Vagina (tissue), 2 donors: ENCODE data around the gene UBE2O. TPM values are rescaled to one million over a fixed set of nuclear protein-coding genes. Genes with fewer than 3 reads are reported as not detected.

Source experiments
- DNase-seq, 2 donors: peaks; one replicate each; pipeline ENCODE4 v3.0.0-alpha.2; 2017; ENCODE audit errors: extremely low spot score in 2 of 2
- H3K27ac ChIP-seq: fragments of 200-600 bp; sonication (generic); one replicate; pipeline ENCODE4 v1.5.1; 2019
- H3K27me3 ChIP-seq: fragments of 200-600 bp; sonication (generic); one replicate; pipeline ENCODE4 v1.5.1; 2019
- H3K36me3 ChIP-seq, 2 donors: fragments of 200-600 bp; sonication (generic); one replicate each; pipeline ENCODE4 v1.5.1; 2017 to 2019
- H3K4me1 ChIP-seq: fragments of 200-600 bp; sonication (generic); one replicate; pipeline ENCODE4 v1.5.1; 2019
- H3K4me3 ChIP-seq, 2 donors: fragments of 200-600 bp; sonication (generic); 1 replicate in 1 of 2; 2 replicates in 1 of 2; pipeline ENCODE4 v1.5.1; 2016 to 2019
- H3K9me3 ChIP-seq: fragments of 200-600 bp; sonication (generic); one replicate; pipeline ENCODE4 v1.5.1; 2019
- CTCF ChIP-seq, 3 experiments: fragments of 450-650 bp in 2 of 3; fragments of 200-600 bp in 1 of 3; sonication (generic) in 1 of 3; IDR thresholded peaks; one replicate each; pipeline ENCODE4 v1.5.1; 2017 to 2019; ENCODE audit warnings: antibody characterized with exemption in 3 of 3, mild to moderate bottlenecking in 2 of 3, moderate library complexity in 2 of 3
- POLR2A ChIP-seq, 2 donors: fragments of 450-650 bp; IDR thresholded peaks; one replicate each; pipeline ENCODE4 v1.6.1; 2017; ENCODE audit warnings: antibody characterized with exemption in 2 of 2, mild to moderate bottlenecking in 2 of 2, moderate library complexity in 2 of 2
- POLR2AphosphoS5 ChIP-seq, 2 donors: sonication (generic); formaldehyde crosslinking; IDR thresholded peaks; one replicate each; pipeline ENCODE4 v1.9.0; 2017; ENCODE audit warnings: antibody characterized with exemption in 2 of 2, mild to moderate bottlenecking in 2 of 2, low read depth in 1 of 2; ENCODE audit not compliant: insufficient read depth in 1 of 2
- intact Hi-C: fragments of 100-400 bp; cut with DNase I; formaldehyde crosslinking; loops from one replicate; pipeline ENCODE4 v1.15.1; 2023
- total RNA-seq: library from RNA; depleted of rRNA; stranded (reverse); fragments of >200 nt; gene quantifications from one replicate; pipeline ENCODE4 v1.2.3, GENCODE V29; 2016

The UBE2O gene
- total RNA-seq, 1 donor from 2014 or later = 29.7 TPM

DNA sequence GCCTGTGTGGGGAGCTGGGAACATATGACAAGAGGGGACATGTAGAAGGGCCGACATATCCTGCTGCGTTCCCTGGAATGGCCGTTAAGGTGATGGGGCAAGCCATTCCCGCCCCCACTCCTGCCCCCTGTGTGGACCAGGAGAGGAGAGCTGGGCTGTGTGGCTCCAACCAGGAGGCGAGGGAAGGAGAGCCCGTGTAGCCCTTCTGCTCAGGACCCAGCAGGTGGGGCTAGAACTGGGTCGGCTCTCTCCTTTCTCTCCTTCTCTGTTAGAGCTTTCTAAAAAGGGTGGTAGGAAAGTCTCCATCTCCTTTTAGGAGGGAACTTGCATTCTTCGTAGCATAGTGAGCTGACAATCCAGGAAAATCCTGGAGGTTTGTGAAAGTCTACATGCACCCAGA, 55.8 kb downstream of the UBE2O start:
- H3K4me3 ChIP-seq = no peak overlapping the region
- H3K27ac ChIP-seq = no peak overlapping the region
- peaks cover 0 to 51% of the 10 kb centered on the region in 2 donors for H3K36me3 ChIP-seq
- TF ChIP-seq POLR2AphosphoS5 (IDR thresholded peaks at IDR 0.05; ENCODE audit: insufficient read depth in 1 of 2, low read depth in 1 of 2) = no peak
- TF ChIP-seq CTCF (IDR thresholded peaks at IDR 0.05) = no peak
- no peak for TF ChIP-seq POLR2A (IDR thresholded peaks at IDR 0.05)
- H3K9me3 ChIP-seq = no peaks in the 10 kb centered on the region
- no peak for DNase-seq
- H3K27me3 ChIP-seq = no peaks in the 10 kb centered on the region
- no peaks in the 10 kb centered on the region for H3K4me1 ChIP-seq
- intact Hi-C loops = loop anchor here (2.0 kb wide), 1 partner anchor 90 kb away; no protein-coding TSS in a partner anchor

DNA sequence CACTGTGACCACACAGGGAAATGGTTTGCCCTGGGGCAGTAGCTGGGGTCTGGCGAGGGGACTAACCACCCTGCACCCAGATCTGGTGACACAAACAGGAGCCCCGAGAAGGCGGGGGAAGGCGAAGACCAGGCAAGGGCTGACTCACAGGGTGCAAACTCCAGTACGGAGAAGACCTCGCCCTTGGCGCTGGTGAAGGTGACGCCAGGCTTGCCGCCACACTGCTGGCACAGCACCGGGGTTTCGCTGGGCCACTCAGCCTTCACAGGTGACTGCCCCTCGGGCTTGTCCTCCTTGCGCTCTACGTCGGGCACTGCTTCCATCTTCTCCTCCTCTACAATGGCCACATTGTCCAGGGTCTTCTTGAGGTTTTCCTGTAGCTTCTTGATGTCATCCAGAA, 57.0 kb downstream of the UBE2O start:
- Histone ChIP-seq H3K36me3 (peaks cover 0 to 51% of the 10 kb centered on the region in 2 donors), H3K9me3 (no peaks in the 10 kb centered on the region), H3K4me1 (no peaks in the 10 kb centered on the region), H3K27ac (no peak overlapping the region), H3K4me3 (no peak overlapping the region), H3K27me3 (no peaks in the 10 kb centered on the region)
- intact Hi-C loops = loop anchor here (2.0 kb wide), 1 partner anchor 89 kb away; no protein-coding TSS in a partner anchor
- no peak for TF ChIP-seq POLR2A (IDR thresholded peaks at IDR 0.05)
- TF ChIP-seq POLR2AphosphoS5 (IDR thresholded peaks at IDR 0.05; ENCODE audit: insufficient read depth in 1 of 2, low read depth in 1 of 2) = no peak
- no peak for TF ChIP-seq CTCF (IDR thresholded peaks at IDR 0.05)
- DNase-seq = no peak

GRCh38 chr17:76394166-76394565, 58.8 kb downstream of the UBE2O start:
- no peak overlapping the region for H3K27ac ChIP-seq
- intact Hi-C loops = no loop called here
- H3K27me3 ChIP-seq = no peaks in the 10 kb centered on the region
- H3K4me3 ChIP-seq = no peak overlapping the region
- peaks cover 0 to 37% of the 10 kb centered on the region in 2 donors for H3K36me3 ChIP-seq
- TF ChIP-seq POLR2A (IDR thresholded peaks at IDR 0.05) (no peak), CTCF (IDR thresholded peaks at IDR 0.05) (no peak), POLR2AphosphoS5 (IDR thresholded peaks at IDR 0.05; ENCODE audit: insufficient read depth in 1 of 2, low read depth in 1 of 2) (no peak)
- no peaks in the 10 kb centered on the region for H3K4me1 ChIP-seq
- H3K9me3 ChIP-seq = no peaks in the 10 kb centered on the region
- no peak for DNase-seq

- intact Hi-C loops = no loop called here
- H3K4me1 ChIP-seq = peaks cover 5% of the 10 kb centered on the region
Observed at GRCh38 chr17:76391200-76391715, 61.7 kb downstream of the UBE2O start.

More at GRCh38 chr17:76391200-76391715, 61.7 kb downstream of the UBE2O start:
- no peak for TF ChIP-seq POLR2AphosphoS5 (IDR thresholded peaks at IDR 0.05; ENCODE audit: insufficient read depth in 1 of 2, low read depth in 1 of 2)
- TF ChIP-seq POLR2A (IDR thresholded peaks at IDR 0.05) = no peak
- no peak for TF ChIP-seq CTCF (IDR thresholded peaks at IDR 0.05)
- H3K36me3 ChIP-seq = peaks cover 0 to 30% of the 10 kb centered on the region in 2 donors
- H3K4me3 ChIP-seq = no peak overlapping the region
- no peaks in the 10 kb centered on the region for H3K9me3 ChIP-seq
- H3K27me3 ChIP-seq = no peaks in the 10 kb centered on the region
- DNase-seq = no peak
- H3K27ac ChIP-seq = no peak overlapping the region
